ENCODE measurements around the gene TNNI3K.

TNNI3K gene

DNA sequence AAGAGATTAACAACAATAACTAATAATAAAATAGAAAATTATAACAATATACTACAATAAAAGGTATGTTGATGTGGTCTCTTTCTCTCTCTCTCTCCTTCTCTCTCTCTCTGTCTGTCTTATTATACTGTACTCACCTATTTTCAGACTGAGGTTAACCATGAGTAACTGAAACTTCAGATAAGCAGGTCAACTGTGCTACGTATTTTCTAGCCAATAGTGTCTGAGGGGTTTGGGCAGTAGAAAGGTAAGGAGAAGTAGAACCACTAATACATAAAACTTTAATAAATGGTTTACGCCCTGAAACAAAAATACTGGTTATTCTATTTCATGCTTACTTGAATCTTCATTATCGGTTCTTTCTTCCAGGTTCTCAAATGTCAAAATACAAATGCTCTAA lies 348.2 kb downstream of the TNNI3K start:
- no peak for DNase-seq

- no peak for DNase-seq
Observed at GRCh38 chr1:74584185-74584584, 349.0 kb downstream of the TNNI3K start.

- DNase-seq: no peak
Observed at GRCh38 chr1:74586253-74586897, 351.2 kb downstream of the TNNI3K start.

- DNase-seq: no peak
Observed at GRCh38 chr1:74587888-74588287, 352.7 kb downstream of the TNNI3K start.

GRCh38 chr1:74590288-74590687 lies 355.1 kb downstream of the TNNI3K start:
- no peak for DNase-seq

- DNase-seq: no peak
Observed at GRCh38 chr1:74591949-74592348, 356.8 kb downstream of the TNNI3K start.

DNA sequence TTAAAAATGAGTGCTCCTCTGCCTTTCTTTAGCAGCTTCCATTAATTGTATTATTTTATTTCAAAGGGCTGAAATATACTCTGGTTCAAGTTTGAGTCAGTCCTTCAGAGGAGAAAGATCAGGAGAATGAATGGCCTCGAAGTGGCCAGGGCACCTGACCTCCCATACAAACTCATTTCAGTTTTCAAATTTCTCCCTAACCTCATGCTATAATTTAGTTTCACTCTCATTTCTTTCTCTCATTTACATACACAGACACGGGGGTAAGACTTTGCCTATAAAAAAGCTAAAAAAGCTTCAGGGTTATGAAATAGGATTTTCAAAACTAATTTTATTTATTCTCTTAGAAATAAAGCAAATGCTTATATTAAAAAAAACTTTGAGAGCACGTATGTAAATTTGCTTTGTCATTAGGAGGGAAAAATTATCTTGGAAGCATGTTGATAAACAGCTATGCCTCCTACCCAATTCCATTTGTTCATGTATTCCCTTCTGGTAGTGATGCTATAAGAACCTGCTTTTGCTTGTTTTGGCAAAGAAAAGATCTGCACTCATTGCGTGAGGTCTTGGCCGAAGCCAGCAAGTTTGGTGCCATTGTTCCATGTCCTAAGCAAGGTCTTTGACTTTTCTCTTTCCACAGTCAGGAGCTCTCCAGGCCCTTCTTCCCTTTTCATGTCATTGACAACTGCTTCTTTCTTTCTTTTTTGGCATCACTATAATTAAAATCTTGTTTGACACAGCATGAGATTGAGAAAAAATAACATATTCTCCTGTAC lies 357.6 kb downstream of the TNNI3K start:
- DNase-seq: no peak

Data from femur (tissue), 1 donor.